ENCODE data around the gene CADPS. TPM values are rescaled to one million over a fixed set of nuclear protein-coding genes. Genes with fewer than 3 reads are reported as not detected.

Gene CADPS
- polyA plus RNA-seq, 1 donor (not counting 4 experiments of a cell fraction or from before 2014, with no cell fraction given) = not detected

DNA sequence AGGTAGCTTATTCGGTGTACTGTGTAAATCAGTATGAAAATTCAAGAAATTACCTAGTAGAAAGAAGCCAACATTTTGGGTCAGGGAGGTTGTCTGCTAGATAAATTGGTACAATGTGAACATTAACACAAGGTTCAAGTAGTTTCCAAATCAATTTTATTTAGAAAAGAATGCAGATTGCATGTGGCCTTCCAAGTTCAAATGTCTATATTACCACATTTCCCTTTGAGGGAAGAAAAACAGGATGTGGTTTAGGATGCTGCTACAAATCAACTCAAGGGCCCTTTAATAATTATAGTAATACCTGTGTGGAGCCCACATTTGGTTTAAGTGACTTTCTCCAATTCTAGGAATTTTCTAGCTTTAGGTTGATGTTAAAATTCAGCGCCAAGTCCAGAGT lies 57.5 kb downstream of the CADPS start:
- FAIRE-seq (no peak), DNase-seq (ENCODE audit: low read depth, low spot score) (no peak)
- Histone ChIP-seq H3K4me2 (ENCODE audit: control insufficient read depth, extremely low read depth, insufficient read depth, low read depth, low read length) (no peak overlapping the region), H4K20me1 (ENCODE audit: control insufficient read depth, extremely low read depth, insufficient read depth, low read length) (no peaks in the 10 kb centered on the region), H3K4me3 (ENCODE audit: control insufficient read depth in 2 of 3, extremely low read depth in 1 of 3, insufficient read depth in 2 of 3, low read depth in 1 of 3, low read length in 3 of 3) (no peak overlapping the region), H3K79me2 (ENCODE audit: control insufficient read depth, insufficient read depth, low read length) (no peaks in the 10 kb centered on the region), H3K27ac (ENCODE audit: control insufficient read depth, insufficient read depth, low read length) (no peak overlapping the region), H3K9ac (ENCODE audit: control insufficient read depth, extremely low read depth, insufficient read depth, low read length) (no peak overlapping the region), H3K27me3 (ENCODE audit: control insufficient read depth, extremely low read depth, insufficient read depth, low read length) (no peaks in the 10 kb centered on the region), H3K4me1 (ENCODE audit: control insufficient read depth, extremely low read depth, insufficient read depth, low read length) (no peaks in the 10 kb centered on the region), H3K9me1 (ENCODE audit: control insufficient read depth, extremely low read depth, insufficient read depth, low read length) (no peaks in the 10 kb centered on the region), H2AFZ (ENCODE audit: control insufficient read depth, low read length) (no peak overlapping the region), H3K9me3 (ENCODE audit: control insufficient read depth, low read depth, low read length) (no peaks in the 10 kb centered on the region), H3K36me3 (ENCODE audit: control insufficient read depth in 2 of 2, extremely low read depth in 1 of 2, insufficient read depth in 2 of 2, low read length in 2 of 2) (no peaks in the 10 kb centered on the region)
- TF ChIP-seq EZH2 (IDR thresholded peaks at IDR 0.05; ENCODE audit: low read length) (no peak), CTCF (optimal IDR thresholded peaks at IDR 0.05 in 1 of 3, IDR thresholded peaks at IDR 0.05 in 1 of 3, conservative IDR thresholded peaks at IDR 0.05 in 1 of 3; ENCODE audit: extremely low read depth in 1 of 3, insufficient read depth in 2 of 3, low read length in 3 of 3) (no peak)
- dilution Hi-C loops (cut with MboI; ENCODE audit: extremely low pct_ligation_motif_present, low sequenced_read_pairs) = no loop called here

DNA sequence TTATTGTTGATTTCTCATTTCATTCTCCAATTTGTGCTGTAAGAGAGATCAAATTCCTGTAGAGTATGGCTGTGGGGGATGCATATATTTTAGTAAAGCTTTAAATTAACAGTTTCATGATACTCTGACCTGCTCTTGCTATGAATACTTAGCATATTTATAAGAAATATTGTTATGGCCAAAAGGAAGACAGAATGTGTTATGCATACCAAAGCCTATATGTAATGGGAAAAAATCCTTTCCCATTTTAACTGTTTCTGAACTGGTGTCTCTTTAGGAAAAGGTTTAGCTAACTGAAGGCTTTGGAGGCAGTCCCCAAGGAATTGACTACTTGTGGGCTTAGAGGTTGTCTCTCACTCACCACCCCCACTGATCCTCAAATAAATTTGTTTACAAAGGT lies 59.2 kb downstream of the CADPS start:
- H3K36me3 ChIP-seq (ENCODE audit: control insufficient read depth in 2 of 2, extremely low read depth in 1 of 2, insufficient read depth in 2 of 2, low read length in 2 of 2) = no peaks in the 10 kb centered on the region
- H3K9me3 ChIP-seq (ENCODE audit: control insufficient read depth, low read depth, low read length) = no peaks in the 10 kb centered on the region
- no peak overlapping the region for H3K4me2 ChIP-seq (ENCODE audit: control insufficient read depth, extremely low read depth, insufficient read depth, low read depth, low read length)
- H2AFZ ChIP-seq (ENCODE audit: control insufficient read depth, low read length) = no peak overlapping the region
- no peak overlapping the region for H3K9ac ChIP-seq (ENCODE audit: control insufficient read depth, extremely low read depth, insufficient read depth, low read length)
- H3K4me1 ChIP-seq (ENCODE audit: control insufficient read depth, extremely low read depth, insufficient read depth, low read length) = no peaks in the 10 kb centered on the region
- dilution Hi-C loops (cut with MboI; ENCODE audit: extremely low pct_ligation_motif_present, low sequenced_read_pairs) = no loop called here
- H3K27ac ChIP-seq (ENCODE audit: control insufficient read depth, insufficient read depth, low read length) = no peak overlapping the region
- H3K27me3 ChIP-seq (ENCODE audit: control insufficient read depth, extremely low read depth, insufficient read depth, low read length) = no peaks in the 10 kb centered on the region
- FAIRE-seq (no peak), DNase-seq (ENCODE audit: low read depth, low spot score) (no peak)
- H3K9me1 ChIP-seq (ENCODE audit: control insufficient read depth, extremely low read depth, insufficient read depth, low read length) = no peaks in the 10 kb centered on the region
- H3K79me2 ChIP-seq (ENCODE audit: control insufficient read depth, insufficient read depth, low read length) = no peaks in the 10 kb centered on the region
- no peak overlapping the region for H3K4me3 ChIP-seq (ENCODE audit: control insufficient read depth in 2 of 3, extremely low read depth in 1 of 3, insufficient read depth in 2 of 3, low read depth in 1 of 3, low read length in 3 of 3)
- no peak for TF ChIP-seq EZH2 (IDR thresholded peaks at IDR 0.05; ENCODE audit: low read length)
- no peak for TF ChIP-seq CTCF (optimal IDR thresholded peaks at IDR 0.05 in 1 of 3, IDR thresholded peaks at IDR 0.05 in 1 of 3, conservative IDR thresholded peaks at IDR 0.05 in 1 of 3; ENCODE audit: extremely low read depth in 1 of 3, insufficient read depth in 2 of 3, low read length in 3 of 3)
- H4K20me1 ChIP-seq (ENCODE audit: control insufficient read depth, extremely low read depth, insufficient read depth, low read length) = no peaks in the 10 kb centered on the region
